ENCODE measurements around the gene PREX1.

Gene PREX1

GRCh38 chr20:48649868-48650267 is 177.9 kb downstream of the PREX1 start:
- DNase-seq: no peak

- no peak for DNase-seq
These were observed 178.6 kb downstream of the PREX1 start for GRCh38 chr20:48649104-48649626.

GRCh38 chr20:48648482-48649051 is 179.2 kb downstream of the PREX1 start:
- DNase-seq: no peak

- DNase-seq: no peak
These were observed 179.9 kb downstream of the PREX1 start for GRCh38 chr20:48647858-48648257.

GRCh38 chr20:48645666-48646065 is 182.1 kb downstream of the PREX1 start:
- DNase-seq: no peak

GRCh38 chr20:48644286-48644828 is 183.4 kb downstream of the PREX1 start:
- DNase-seq: no peak

- no peak for DNase-seq
These were observed 185.5 kb downstream of the PREX1 start for GRCh38 chr20:48642105-48642880.

- no peak for DNase-seq
These were observed 186.9 kb downstream of the PREX1 start for GRCh38 chr20:48640871-48641270.

- no peak for DNase-seq
These were observed 187.9 kb downstream of the PREX1 start for GRCh38 chr20:48639899-48640298.

- DNase-seq: no peak
These were observed 189.3 kb downstream of the PREX1 start for GRCh38 chr20:48638546-48638945.

GRCh38 chr20:48637461-48637860 is 190.3 kb downstream of the PREX1 start:
- DNase-seq: no peak

GRCh38 chr20:48636301-48636700 is 191.5 kb downstream of the PREX1 start:
- no peak for DNase-seq

- DNase-seq: peak; percentile 46
These were observed 192.0 kb downstream of the PREX1 start for GRCh38 chr20:48635791-48636267.

GRCh38 chr20:48635361-48635760 is 192.4 kb downstream of the PREX1 start:
- DNase-seq: no peak

- DNase-seq: no peak
These were observed 193.2 kb downstream of the PREX1 start for GRCh38 chr20:48634641-48635040.

GRCh38 chr20:48633620-48634257 is 194.1 kb downstream of the PREX1 start:
- no peak for DNase-seq

- DNase-seq: no peak
These were observed 194.8 kb downstream of the PREX1 start for GRCh38 chr20:48632825-48633619.

- no peak for DNase-seq
These were observed 195.6 kb downstream of the PREX1 start for GRCh38 chr20:48632017-48632824.

- no peak for DNase-seq
These were observed 196.4 kb downstream of the PREX1 start for GRCh38 chr20:48631114-48632016.

- DNase-seq: no peak
These were observed 197.3 kb downstream of the PREX1 start for GRCh38 chr20:48630342-48631075.
